CD4-positive, alpha-beta T cell treated with Interleukin-4 for 1 hour (primary cell): ENCODE results near the gene KRT34.
"Not testable (repeated sequence)": the region's sequence is repeated elsewhere in the genome, so short reads cannot be mapped to it uniquely, and the experiment has no call there.

Experiments used
- DNase-seq, 2 donors: peaks; one replicate each; pipeline ENCODE4 v3.0.0-alpha.2; 2020 to 2022

Gene KRT34

DNA sequence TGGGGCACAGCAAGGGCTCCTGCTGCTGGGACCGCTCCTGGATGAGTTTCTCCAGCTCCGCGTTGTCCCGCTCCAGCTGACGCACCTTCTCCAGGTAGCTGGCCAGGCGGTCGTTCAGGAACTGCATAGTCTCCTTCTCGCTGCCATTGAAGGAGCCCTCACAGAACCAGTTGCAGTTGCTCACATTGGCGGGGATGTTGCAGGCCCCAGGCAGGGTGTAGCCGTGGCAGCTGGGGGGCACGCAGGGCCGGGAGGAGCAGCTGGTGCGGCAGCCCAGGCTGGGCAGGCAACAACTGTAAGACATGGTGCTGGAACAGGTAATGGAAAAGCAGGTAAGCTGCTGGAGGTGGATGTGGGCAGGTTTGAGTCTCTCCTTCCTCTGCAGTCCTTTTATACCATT is at the start of gene KRT34:
TSS of gene KRT34 (minus strand) at position 364 of the 400 bp plus-strand sequence. CDS start at position 304, 60 bp downstream.
- DNase-seq = not testable (repeated sequence)

DNA sequence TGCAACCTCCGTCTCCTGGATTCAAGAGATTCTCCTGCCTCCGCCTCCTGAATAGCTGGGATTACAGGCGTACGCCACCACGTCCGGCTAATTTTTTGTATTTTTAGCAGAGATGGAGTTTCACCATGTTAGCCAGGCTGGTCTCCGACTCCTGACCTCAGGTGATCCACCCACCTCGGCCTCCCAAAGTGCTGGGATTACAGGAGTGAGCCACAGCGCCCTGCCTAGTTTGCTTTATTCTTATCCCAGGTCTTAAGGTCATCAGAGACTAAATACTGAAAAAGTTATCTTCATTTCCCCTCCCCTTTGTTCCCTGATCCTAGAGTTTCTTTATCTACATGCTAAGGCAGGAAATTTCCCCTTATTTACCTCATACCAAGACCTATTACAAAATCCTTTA is 48.3 kb upstream of the KRT34 start:
- DNase-seq = not testable (repeated sequence)

DNA sequence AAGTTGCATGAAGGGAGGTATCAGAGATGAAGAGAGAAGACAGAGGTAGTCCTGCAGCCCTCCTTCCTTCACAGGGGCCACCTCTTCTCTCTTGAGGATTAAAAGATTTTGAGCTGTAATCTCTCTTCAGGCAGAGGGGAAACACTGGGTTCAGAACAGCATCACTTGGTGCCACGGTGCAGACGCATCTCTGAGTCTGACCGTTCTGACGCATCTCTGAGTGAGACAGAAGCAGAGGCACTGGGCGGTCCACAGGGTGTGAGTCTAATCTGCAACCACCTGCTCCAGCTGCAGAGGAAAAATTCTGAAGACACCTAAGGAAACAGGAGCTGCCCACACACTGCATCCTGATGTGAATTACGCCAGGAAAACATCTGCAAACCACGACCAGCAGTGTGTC is 47.6 kb upstream of the KRT34 start:
- no peak for DNase-seq

DNA sequence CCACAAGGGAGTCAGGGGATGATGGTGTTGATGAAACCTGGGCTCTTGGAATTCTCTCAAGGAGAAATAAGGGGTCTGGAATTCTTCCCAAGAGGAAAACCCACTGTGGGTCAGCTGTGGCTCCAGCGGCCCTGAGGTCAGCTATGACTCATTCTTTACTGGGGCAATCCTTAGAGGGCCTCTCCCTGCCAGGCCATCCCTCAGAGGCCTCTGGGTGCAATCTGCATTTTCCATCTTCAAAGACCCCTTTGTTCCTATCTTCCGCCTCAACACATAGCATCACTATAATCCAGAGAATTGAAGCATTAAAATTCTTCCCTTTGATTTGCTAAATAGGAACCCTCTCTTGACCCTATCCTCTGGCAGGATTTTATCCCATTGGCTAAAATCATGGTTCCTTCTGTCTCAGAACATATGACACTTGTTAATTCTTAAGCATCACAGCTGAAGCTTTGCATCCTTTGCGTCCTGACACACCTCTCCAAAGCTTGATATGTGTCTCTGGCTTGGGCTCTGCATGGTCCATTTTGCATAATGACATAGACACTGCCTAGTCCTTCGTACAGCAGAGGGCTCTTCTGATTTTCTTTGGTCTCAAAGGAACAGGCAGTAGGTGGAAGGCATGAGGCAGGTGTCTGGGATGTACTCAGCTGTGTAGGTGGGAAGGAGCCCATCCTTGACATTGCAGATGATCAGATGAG is 46.6 kb upstream of the KRT34 start:
- DNase-seq = no peak

DNA sequence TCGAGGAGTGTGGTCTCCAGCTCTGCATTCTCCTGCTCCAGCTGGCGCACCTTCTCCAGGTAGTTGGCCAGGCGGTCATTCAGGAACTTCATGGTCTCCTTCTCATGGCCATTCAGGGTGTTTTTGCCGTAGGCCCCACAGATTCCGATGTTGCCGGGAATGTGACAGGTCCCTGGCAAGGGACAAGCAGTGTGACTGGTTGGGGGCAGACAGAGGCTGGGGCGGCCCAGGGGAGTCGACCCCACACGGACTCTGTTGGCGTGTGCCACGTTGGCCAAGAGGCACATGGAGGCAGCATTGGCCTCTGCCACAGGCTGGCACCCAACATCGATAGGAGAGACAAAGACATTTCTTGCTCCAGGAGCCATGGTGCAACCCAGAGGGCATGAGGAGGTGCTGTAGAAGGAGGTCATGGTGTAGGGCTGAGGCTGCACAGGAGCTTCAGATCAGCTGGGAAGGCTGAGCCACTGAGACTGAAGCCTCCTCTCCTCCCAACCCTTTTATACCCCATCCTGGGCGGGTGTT is 42.1 kb upstream of the KRT34 start, which contains the start of gene KRT37:
TSS of gene KRT37 (minus strand) at position 475 of the 525 bp plus-strand sequence. CDS start at position 413, 62 bp downstream.
- no peak for DNase-seq

DNA sequence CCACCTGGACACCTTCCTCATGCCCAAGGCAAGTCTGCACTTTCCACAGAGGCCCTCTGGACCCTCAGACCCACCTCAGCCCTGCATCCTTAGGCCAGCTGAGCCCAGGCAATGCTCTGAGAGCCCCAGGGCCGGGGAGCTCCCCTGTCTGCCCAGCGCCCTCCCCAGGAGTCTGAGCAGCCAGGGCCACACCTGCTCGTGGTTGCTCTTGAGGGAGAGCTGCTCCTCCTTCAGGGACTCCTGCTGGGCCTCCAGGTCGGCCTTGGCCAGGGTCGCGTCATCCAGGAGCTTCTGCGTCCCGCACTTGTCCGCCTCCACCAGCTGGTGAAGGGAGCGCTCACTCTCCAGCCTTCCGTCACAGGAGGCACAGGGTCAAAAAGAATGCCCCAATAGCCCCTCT is 40.5 kb upstream of the KRT34 start:
- DNase-seq = not testable (repeated sequence)

DNA sequence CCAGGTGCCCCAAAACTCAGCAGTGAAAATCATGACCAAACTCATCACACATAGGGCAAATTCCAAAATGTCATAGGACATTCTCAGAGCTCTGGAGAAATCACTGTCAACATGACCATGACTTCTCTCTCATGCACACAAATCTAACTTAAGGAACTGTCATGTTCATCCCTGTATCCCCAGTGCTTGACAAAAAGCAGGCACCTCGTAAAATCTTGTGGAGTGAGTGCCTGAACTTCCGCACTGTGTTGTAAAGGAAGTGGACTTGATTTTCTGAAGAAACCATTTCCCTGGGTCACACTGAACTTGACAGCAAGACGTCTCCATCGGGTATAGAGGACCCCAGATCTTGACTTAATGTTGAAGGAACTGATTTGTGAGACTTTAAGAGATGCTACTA is 39.5 kb upstream of the KRT34 start:
- no peak for DNase-seq

DNA sequence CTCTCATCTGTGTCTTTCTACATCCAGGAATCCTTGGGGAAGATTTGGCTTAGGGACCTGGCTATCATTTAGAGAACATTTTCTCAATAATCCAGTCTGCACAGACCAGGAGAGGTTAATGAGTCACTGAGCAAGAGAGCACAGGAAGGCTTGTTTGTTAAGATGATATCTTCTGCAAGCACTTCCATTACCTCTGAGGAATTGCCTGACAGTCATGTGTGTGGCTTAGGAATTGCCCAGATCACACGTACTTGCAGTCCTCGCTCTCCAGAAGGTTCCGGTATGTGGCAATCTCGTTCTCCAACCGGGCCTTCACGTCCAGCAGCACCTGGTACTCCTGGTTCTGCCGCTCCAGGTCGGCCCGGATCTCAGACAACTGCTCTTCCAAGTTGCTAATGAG is 39.0 kb upstream of the KRT34 start:
- no peak for DNase-seq

DNA sequence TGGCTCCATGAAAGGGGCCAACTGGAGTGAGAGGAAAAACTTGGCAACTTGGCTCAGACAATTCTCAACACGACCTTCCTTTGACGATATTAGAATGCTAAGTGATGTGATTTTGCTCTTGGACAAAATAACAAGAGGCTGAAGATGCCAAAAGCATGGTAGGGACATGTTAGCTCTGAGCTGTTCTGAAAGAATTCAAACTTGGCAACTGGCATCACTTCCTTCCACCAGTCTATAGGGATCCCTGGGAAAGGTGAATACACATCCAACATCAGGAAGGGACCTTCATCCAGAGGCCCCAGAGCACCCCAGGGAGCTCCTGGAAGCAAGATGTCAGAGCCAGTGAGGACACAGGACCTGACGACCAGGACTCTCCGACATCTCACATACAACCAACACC is 38.0 kb upstream of the KRT34 start:
- no peak for DNase-seq

DNA sequence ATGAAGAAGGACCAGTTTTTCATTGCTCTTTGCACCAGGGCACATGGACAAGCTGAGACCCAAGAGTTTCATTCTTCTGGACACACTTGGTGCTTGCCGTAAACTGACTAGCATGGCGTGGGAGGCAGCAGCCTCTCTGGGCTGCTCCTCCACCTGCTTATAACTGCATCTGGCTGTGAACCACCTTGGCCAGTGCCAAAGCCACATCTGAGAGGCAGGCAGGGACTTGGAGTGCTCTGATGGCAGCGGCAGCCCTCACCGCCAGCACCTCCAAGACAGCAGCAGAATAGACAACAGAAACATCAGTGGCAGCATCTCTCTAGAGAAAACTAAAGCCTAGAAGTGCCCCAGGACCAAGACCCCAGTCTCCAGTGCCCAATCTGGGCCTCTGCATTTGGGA is 37.6 kb upstream of the KRT34 start:
- no peak for DNase-seq

DNA sequence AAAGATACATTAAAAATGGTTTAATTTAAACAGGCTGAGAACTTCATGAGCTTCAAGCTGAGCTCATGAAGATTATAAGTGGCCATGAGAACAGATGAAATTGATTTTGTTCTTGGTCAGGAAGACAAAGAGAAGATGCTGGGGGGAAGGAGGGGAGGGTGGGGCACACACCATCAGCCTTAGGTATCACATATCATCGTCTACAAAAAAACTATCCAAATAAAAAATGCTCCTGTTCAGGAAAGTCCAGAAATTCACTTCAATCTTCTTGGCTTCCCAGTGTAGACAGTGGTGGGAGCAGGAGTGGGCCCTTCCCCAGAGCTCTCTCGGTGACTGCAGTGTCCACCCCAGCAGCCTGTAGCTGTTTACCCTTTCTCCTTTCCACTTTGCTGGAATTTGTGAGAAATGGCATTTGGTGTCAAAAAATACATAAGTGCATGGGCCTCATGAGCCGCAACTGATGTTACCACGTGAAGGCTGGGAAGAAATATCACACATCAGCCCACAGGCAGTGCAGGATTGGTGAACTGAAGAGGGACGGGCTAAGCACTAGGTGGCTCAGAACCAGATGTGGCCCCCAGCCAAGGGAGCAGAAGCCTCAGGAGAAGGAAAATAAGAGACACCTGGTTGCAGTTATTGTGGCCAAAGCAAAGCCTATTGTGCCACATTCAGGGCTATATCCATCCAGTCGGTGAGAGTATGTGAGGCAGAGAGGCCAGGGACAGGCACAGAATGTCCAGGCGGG is 36.2 kb upstream of the KRT34 start:
- DNase-seq = no peak

DNA sequence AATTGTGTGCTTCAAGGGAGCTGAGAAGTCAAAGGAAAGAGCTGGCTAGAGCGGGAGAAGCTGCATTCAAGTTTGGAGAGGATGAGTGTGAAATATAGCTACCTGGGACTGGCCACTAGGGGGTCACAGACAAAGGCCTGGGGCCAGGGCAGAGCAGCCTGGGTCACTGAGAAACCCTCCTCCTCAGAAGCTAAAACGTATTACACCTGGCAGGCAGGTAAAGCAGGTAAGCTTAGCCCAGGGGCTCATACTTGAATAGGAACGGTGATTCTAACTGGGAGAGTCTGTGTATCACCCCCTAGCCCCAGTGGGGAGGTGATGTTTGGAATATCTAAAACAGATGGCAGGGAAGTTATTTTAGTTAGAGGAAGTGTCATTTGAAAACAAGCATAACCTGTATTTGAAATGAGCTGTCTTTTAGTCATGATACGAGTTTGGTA is 35.5 kb upstream of the KRT34 start:
- no peak for DNase-seq

DNA sequence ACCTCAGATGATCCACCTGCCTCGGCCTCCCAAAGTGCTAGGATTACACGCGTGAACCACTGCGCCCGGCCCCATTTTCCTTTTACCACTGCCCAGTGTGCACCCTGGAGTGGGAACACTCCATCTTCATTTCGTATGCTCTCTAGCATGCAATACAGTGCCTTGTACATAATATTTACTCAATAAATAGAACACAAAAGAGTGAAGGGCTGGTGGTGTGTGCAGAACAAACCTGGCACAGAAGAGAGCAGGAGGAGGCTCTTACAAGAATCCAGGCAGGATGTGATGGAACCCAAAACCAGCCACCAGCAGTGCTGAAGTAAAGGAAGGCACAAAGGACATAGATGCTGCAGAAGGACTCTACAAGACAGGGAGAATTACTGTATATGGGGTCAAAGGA is 35.0 kb upstream of the KRT34 start:
- DNase-seq = no peak

DNA sequence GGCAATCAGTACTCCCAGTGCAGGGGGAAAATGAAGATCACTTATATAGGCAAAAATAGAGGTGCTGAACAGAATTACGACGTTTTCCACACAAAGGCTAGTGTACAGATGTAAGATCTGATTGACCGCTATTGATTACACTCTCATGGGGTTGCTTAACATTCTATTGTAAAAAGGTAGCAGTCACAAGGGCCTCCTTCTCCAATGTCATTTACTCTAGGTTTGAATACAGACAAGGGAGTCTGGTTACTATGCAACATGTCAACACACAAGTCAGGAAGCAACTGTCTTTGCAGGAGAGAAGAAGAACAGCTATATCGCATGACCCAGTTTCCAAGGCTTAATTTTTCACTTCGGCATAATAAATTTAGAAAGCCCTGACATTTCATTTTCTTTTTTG is 34.4 kb upstream of the KRT34 start:
- no peak for DNase-seq

DNA sequence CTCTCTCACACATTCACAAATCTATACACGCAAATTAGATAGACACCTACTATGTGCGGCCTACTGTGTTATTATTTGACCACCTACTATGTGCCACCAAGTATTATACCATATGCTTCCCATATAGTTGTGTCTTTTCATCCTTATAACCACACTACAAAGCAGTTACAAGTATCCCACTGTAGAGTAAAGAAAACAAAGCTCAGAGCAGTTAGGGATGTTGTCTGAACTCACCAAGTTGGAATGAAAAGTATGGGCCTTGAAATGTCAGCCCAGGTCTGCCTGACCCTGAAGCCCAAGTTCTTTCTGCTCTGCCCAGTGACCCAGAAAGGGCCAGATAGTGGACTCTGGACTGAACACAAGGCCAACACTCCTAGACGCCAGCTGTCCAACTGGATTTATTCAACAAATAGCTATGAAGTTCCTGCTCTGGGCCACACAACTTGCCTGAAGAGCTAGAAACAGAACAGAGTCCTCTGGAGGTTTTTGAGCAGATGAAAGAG is 33.8 kb upstream of the KRT34 start:
- DNase-seq = no peak

DNA sequence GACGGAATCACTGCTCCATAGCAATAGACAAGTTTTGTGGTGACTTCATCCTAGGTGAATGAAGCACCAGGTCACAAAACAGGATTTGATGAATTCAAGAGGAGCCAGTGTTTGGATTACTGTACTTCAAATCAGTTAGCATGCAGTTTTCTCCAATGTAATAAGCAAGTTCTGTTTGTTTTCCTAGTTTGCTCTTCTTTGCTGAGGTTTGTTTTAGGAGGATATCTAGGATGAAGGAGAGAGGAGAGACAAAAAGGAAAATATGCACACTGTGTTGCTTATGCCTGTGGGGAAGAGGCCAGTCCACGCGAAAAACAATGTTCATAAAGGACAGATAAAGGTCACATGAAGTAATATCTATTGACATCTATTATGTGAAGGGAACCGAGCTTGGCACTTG is 33.3 kb upstream of the KRT34 start:
- DNase-seq = no peak

DNA sequence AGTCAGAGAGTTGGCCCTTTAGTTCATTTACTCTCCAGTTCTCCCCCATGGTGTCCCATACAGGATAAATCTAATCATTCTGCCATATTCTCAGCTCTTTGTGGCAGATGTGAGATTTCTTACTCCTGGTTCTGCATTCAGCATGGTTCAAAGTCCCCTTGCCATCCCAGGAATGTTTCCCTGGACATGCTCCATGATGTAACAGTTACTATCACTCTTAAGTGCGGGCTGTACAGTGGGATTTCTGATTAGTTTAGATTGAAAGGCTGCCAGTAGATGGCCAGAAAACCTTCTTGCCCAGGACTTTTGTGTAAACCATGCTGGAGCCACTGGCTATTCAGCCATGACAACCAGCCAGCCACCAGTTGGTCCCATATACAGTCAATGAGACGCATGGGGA is 31.9 kb upstream of the KRT34 start:
- no peak for DNase-seq

DNA sequence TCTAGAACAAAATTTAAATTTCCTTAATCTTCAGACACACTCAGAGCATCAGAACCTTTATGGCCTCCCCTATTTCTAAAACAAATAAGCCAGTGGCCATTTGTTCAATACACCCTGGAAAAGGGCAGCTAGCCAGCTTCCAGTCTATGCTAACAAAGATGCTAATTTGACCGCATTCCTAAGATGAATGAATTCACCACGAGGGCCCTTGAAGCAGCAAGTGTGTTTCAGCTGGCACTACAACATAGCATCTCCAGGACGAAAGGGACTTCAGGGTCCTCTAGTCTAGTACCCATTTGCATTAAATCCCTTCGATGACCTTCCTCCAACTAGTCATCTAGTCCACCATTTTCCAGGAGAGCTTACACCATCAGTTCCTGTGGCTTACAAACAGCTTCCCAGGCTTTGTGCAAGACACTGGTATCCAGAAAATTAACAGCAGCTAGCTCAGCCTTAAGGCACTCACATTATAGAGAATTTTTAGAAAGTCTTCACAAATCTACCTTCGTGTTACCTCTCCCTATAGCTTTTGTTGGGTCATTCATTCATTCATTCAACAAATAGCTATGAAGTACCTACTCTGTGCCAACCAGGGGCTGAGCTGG is 31.3 kb upstream of the KRT34 start:
- DNase-seq = no peak

DNA sequence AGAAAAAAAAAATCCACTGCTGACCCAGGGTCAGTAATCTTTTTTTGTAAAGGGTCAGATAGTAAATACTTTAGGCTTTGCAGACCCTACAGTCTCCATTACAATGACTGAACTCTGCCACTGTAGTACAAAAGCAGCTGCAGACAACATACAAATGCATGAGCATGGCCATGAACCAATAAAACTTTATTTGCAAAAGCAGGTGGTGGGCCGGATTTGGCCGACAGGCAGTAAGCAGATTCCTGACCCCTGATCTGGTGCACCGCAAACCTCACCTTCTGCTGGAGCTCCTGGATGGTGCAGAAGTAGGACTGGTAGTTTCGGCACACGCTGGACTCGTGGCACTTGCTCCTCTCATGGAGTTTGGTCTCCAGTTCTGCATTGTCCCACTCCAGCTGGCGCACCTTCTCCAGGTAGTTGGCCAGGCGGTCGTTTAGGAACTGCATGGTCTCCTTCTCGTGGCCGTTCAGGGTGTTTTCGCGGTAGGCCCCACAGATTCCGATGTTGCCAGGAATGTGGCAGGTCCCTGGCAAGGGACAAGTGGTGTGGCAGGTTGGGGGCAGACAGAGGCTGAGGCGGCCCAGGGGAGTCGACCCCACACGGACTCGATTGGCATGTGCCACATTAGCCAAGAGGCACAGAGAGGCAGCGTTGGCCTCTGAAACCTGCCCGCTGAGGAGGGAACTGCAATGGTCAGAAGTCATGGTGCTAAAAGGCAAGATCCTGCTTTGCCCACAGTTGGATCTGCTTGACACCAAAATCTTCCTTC is 29.1 kb upstream of the KRT34 start:
- DNase-seq = no peak

DNA sequence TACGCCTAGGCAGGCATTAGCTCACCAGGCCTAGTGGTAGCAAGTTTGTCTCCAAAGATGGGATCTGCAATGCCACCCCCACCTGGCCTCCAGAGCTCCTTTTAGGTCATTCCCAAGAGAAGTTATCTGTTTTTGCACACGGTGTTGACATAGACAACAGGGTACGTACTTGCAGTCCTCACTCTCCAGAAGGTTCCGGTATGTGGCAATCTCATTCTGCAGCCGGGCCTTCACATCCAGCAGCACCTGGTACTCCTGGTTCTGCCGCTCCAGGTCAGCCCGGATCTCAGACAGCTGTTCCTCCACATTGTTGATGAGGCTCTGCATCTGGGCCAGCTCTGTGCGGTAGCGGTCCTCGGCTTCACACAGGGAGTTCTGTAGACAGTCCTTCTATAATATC is 25.1 kb upstream of the KRT34 start:
- no peak for DNase-seq

DNA sequence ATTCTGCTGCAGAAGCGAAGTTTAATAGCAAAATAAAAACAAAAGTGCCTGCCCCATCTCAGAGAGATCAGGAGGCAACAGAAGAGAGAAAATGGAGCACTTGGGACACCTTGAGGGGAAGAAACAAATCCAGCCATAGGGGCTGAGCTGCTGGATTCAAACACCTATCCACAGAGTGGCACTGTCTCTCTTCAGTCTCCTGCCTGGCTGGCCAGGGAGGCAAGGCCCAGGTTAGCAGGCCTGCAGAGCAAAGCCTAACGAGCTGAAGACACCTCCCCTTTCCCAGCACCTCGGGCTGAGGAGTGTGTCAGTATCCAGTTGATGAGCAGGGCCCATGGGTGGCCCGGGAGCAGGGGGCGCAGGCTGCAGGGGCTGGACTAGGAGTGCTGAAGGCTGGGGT is 24.1 kb upstream of the KRT34 start:
- DNase-seq = no peak

DNA sequence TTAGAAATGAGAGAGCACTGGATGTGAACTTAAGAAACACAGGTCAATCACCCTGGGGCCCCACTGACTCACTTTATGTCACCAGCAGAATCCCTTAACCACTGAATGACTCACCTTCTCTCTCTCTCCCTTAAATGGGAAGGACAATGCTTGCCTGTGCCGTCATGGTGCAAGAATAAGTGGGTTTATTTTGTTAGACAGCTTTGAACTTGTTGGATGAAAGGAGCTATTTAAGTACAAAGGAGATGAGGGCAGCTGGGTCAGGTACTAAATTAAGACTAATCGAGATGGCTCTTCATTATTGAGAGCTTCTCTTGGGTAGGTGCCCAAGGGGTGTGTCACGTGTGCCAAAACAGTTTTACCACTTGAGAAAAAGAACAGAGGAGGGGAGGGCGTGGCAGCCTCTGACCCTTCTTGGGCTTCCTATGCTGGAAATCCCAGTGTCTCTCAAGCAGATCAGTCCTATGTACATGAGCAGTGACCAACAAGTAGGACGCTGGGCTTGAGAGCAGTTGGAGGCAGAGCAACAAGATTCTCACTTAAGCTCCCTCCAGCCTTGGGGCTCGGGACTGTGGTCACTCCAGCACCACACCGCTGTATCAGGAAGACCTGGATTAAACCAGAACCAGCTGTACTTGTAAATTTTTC is 22.0 kb upstream of the KRT34 start:
- DNase-seq = peak in 1 of 2 donors; percentile 35
